ENCODE measurements around the gene MMRN2.

MMRN2 gene

DNA sequence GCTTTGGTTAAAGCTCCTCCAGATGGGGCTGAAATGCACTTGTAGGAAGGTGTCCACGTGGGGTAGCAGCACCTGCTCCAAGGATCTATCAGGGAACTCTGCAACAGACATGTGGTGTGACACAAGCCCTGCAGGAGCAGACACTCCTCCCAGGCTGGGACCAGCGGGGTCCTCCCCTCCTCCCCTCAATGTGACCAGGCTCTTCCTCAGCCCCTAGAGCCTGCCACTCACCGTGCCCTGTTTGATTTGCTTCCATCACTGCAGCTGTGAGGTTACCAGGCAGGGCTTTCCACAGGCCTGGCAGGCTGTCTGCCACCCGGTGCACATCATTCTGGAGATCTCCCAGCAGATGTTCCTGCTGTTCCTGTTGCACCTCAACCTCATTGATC lies 13.4 kb downstream of the MMRN2 start:
- TF ChIP-seq TAF1 (IDR thresholded peaks at IDR 0.05; ENCODE audit: low read depth): no peak
- no peak for TF ChIP-seq RAD21 (IDR thresholded peaks at IDR 0.05; ENCODE audit: low read depth)
- no peak for TF ChIP-seq TCF12 (IDR thresholded peaks at IDR 0.05; ENCODE audit: low read depth)
- TF ChIP-seq ZBTB7A (IDR thresholded peaks at IDR 0.05; ENCODE audit: low read depth): no peak
- no peak for TF ChIP-seq NFIC (IDR thresholded peaks at IDR 0.05)
- no peak for TF ChIP-seq CEBPB (IDR thresholded peaks at IDR 0.05)

DNA sequence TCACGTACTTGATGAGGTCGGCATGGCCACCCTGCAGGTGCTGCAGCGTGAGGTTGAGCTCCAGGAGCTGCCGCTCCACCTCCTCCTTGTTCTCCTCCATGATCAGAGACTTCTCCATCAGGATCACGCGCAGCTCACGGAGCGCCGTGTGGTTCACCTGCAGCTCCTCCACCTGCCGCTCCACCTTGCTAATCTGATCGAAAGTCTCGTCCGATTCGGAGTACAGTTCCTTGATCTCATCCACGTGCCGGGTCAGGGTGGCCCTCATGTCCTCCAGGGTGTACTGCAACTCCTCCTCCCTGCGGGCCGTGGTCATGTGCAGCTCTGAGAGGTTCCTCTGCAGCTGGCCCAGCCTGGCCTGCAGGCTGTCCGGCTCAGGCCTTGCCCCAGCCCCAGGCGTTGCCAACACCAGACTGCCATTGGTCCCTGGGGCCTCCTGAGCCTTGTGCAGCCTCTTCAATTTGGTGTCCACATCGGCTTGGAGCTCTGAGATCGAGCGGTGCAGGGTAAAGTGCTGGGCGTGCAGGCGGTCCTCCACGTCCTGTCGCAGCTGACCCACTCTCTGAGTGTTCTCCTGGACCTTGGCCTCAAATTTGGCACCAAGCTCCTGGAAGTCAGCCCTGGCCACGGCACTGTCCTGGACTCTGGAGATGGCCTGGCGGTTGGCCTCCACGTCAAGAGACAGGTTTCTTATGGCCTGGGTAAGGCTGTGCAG lies 13.9 kb downstream of the MMRN2 start:
- TF ChIP-seq TEAD4 (IDR thresholded peaks at IDR 0.05) (no peak), ZBTB7A (IDR thresholded peaks at IDR 0.05; ENCODE audit: low read depth) (no peak), NFIC (IDR thresholded peaks at IDR 0.05) (no peak), CEBPB (IDR thresholded peaks at IDR 0.05) (no peak), CREB1 (IDR thresholded peaks at IDR 0.05; ENCODE audit: low read depth) (no peak), YY1 (IDR thresholded peaks at IDR 0.05; ENCODE audit: low read depth) (no peak), TAF1 (IDR thresholded peaks at IDR 0.05; ENCODE audit: low read depth) (no peak), RAD21 (IDR thresholded peaks at IDR 0.05; ENCODE audit: low read depth) (no peak), TCF12 (IDR thresholded peaks at IDR 0.05; ENCODE audit: low read depth) (no peak), EP300 (IDR thresholded peaks at IDR 0.05; ENCODE audit: borderline replicate concordance) (no peak), EGR1 (IDR thresholded peaks at IDR 0.05) (no peak), FOXM1 (IDR thresholded peaks at IDR 0.05; ENCODE audit: borderline replicate concordance, low read depth) (no peak)
- TF ChIP-seq, protein P1, sequence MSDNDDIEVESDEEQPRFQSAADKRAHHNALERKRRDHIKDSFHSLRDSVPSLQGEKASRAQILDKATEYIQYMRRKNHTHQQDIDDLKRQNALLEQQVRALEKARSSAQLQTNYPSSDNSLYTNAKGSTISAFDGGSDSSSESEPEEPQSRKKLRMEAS (IDR thresholded peaks at IDR 0.05): no peak
- TF ChIP-seq, protein P2, sequence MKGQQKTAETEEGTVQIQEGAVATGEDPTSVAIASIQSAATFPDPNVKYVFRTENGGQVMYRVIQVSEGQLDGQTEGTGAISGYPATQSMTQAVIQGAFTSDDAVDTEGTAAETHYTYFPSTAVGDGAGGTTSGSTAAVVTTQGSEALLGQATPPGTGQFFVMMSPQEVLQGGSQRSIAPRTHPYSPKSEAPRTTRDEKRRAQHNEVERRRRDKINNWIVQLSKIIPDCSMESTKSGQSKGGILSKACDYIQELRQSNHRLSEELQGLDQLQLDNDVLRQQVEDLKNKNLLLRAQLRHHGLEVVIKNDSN (IDR thresholded peaks at IDR 0.05): no peak
- TF ChIP-seq, protein P3, sequence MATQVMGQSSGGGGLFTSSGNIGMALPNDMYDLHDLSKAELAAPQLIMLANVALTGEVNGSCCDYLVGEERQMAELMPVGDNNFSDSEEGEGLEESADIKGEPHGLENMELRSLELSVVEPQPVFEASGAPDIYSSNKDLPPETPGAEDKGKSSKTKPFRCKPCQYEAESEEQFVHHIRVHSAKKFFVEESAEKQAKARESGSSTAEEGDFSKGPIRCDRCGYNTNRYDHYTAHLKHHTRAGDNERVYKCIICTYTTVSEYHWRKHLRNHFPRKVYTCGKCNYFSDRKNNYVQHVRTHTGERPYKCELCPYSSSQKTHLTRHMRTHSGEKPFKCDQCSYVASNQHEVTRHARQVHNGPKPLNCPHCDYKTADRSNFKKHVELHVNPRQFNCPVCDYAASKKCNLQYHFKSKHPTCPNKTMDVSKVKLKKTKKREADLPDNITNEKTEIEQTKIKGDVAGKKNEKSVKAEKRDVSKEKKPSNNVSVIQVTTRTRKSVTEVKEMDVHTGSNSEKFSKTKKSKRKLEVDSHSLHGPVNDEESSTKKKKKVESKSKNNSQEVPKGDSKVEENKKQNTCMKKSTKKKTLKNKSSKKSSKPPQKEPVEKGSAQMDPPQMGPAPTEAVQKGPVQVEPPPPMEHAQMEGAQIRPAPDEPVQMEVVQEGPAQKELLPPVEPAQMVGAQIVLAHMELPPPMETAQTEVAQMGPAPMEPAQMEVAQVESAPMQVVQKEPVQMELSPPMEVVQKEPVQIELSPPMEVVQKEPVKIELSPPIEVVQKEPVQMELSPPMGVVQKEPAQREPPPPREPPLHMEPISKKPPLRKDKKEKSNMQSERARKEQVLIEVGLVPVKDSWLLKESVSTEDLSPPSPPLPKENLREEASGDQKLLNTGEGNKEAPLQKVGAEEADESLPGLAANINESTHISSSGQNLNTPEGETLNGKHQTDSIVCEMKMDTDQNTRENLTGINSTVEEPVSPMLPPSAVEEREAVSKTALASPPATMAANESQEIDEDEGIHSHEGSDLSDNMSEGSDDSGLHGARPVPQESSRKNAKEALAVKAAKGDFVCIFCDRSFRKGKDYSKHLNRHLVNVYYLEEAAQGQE (IDR thresholded peaks at IDR 0.05; ENCODE audit: low read depth): no peak

DNA sequence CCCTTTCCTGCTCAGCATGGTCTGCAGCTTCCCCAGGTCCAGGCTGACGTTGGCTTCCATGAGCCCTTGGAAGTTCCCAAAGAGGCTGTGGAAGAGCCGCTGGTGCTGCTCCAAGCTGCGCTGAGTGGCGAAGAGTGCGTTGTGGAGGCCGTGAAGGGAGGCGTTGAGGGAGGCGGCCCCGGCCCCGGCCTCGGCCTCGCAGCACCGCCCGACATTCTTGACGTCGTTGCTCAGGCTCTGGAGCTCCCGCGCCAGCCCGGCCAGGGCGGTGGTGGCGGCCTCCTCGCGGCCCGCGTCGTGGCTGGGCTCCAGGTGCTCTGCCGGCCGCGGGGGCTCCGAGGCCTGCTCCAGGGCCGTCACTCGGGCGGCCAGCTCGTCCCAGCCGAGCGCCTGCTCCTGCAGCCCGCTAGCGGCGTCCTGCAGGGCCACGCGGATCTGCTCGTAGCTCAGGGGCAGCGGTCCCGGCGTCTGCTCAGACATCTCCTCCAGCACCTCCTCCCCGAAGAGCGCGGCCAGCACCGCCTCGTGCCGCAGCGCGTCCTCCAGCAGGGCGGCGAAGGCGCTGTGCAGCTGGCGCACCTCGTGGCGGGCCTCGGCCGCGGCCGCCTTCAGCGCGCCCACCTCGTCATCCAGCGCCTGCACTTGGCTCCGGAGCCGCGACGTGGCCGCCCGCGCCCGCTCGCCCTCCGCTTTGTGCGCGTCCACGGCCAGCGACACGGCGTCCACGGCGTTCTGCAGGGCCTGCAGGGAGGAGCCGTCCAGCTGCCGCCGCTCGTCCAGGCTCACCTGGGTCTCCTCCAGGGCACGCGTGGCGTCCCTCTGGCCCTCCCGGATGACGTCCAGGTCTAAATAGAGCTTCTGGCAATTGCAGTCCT lies 14.7 kb downstream of the MMRN2 start:
- no peak for TF ChIP-seq NFIC (IDR thresholded peaks at IDR 0.05)
- no peak for TF ChIP-seq EP300 (IDR thresholded peaks at IDR 0.05; ENCODE audit: borderline replicate concordance)
- TF ChIP-seq FOXM1 (IDR thresholded peaks at IDR 0.05; ENCODE audit: borderline replicate concordance, low read depth): no peak
- TF ChIP-seq EGR1 (IDR thresholded peaks at IDR 0.05): no peak
- no peak for TF ChIP-seq CEBPB (IDR thresholded peaks at IDR 0.05)
- TF ChIP-seq TEAD4 (IDR thresholded peaks at IDR 0.05): no peak
- TF ChIP-seq CREB1 (IDR thresholded peaks at IDR 0.05; ENCODE audit: low read depth): no peak
- TF ChIP-seq ZBTB7A (IDR thresholded peaks at IDR 0.05; ENCODE audit: low read depth): no peak
- TF ChIP-seq TAF1 (IDR thresholded peaks at IDR 0.05; ENCODE audit: low read depth): no peak
- TF ChIP-seq YY1 (IDR thresholded peaks at IDR 0.05; ENCODE audit: low read depth): no peak
- TF ChIP-seq TCF12 (IDR thresholded peaks at IDR 0.05; ENCODE audit: low read depth): no peak
- TF ChIP-seq, protein P3 (IDR thresholded peaks at IDR 0.05; ENCODE audit: low read depth): no peak
- no peak for TF ChIP-seq RAD21 (IDR thresholded peaks at IDR 0.05; ENCODE audit: low read depth)
- TF ChIP-seq, protein P1 (IDR thresholded peaks at IDR 0.05): no peak
- TF ChIP-seq, protein P2 (IDR thresholded peaks at IDR 0.05): no peak

DNA sequence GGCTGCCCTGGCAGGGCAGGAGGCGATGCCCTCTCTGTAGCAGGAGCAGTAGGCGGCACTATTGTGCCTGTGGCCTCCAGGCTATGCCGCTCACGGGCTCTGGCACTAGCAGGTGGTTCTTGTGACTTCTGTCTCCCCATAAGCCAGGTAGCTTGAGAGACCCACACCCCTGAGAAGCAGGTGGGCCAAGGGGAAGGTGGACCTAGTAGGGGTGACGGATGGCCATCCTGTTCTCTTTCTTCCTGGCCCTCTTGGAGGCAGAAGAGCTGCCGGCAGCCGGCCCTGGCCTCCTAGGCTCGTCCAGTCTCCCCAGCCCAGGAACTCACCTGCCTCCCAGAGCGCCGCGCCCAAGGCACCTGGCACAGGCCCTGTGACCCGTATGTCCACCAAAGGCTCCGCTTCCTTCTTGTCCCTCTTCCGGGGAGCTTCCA lies 15.4 kb downstream of the MMRN2 start:
- TF ChIP-seq TCF12 (IDR thresholded peaks at IDR 0.05; ENCODE audit: low read depth) (no peak), ZBTB7A (IDR thresholded peaks at IDR 0.05; ENCODE audit: low read depth) (no peak), CEBPB (IDR thresholded peaks at IDR 0.05) (no peak), YY1 (IDR thresholded peaks at IDR 0.05; ENCODE audit: low read depth) (no peak), NFIC (IDR thresholded peaks at IDR 0.05) (no peak)

DNA sequence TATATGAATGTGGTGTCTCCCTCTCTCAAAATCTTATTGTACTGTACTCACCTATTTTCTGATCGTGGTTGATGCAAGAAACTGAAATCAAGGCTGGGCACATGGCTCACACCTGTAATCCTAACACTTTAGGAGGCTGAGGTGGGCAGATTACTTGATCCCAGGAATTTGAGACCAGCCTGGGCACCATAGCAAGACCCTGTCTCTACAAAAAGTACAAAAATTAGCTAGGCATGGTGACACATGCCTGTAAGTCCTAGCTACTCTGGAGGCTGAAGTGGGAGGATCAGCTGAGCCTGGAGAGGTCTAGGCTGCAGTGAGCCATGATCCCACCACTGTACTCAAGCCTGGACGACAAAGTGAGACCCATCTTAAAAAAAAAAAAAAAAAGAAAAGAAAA lies 16.0 kb downstream of the MMRN2 start:
- TF ChIP-seq NFIC (IDR thresholded peaks at IDR 0.05): no peak
- no peak for TF ChIP-seq RAD21 (IDR thresholded peaks at IDR 0.05; ENCODE audit: low read depth)
- TF ChIP-seq, protein P2 (IDR thresholded peaks at IDR 0.05): no peak
- no peak for TF ChIP-seq TAF1 (IDR thresholded peaks at IDR 0.05; ENCODE audit: low read depth)
- TF ChIP-seq TEAD4 (IDR thresholded peaks at IDR 0.05): no peak

All from Ishikawa (cell line).